Erythroblast (primary cell): ENCODE results near the gene SEC14L6.

Source experiments
- GATA1 ChIP-seq: IDR thresholded peaks from 2 replicates; pipeline ENCODE4 v1.6.1; 2011; ENCODE audit warnings: low read depth, mild to moderate bottlenecking, control low read depth, low read length, moderate library complexity
- POLR2A ChIP-seq: IDR thresholded peaks from 2 replicates; pipeline ENCODE4 v1.6.1; 2011; ENCODE audit warnings: mild to moderate bottlenecking, low read length

DNA sequence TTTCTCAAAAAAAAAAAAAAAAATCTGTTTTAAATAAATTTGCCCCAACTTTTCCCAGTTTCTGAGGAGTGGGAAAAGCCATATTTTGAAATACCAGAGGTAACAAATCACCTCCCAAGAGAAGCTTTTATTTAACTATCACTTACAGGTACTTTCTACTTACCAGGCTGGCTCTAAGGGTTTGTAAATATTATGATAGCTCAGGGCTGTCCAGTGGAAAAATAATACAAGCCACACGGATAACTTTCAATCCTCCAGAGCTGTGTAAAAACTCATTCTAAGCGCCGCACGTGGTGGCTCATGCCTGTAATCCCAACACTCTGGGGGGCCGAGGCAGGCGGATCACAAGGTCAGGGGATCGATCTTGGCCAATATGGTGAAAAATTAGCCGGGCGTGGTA, 35.4 kb downstream of the SEC14L6 start:
- no peak for TF ChIP-seq POLR2A
- no peak for TF ChIP-seq GATA1
